ENCODE results near the gene RAD23A.
"Not testable (repeated sequence)": the region's sequence is repeated elsewhere in the genome, so short reads cannot be mapped to it uniquely, and the experiment has no call there.

RAD23A gene
- 64.7 to 208 (median 115) reads per million in 9 experiments for total RNA-seq

GRCh38 chr19:12945479-12946091 lies at the start of gene RAD23A:
RAD23A (plus strand) TSS chr19:12945862; CDS start chr19:12945949, 87 bp downstream.
- Mint-ChIP-seq H3K4me1 (ENCODE audit: low read depth in 2 of 2) (peaks cover 20 to 34% of the 10 kb centered on the region in 2 donors), H3K4me3 (peak within 1 kb of the TSS; percentile 96 to 97)
- peak; percentile 85 for ATAC-seq (replicated peaks)

GRCh38 chr19:12896460-12896859 lies 49.2 kb upstream of the RAD23A start:
- Mint-ChIP-seq H3K36me3 (ENCODE audit: insufficient read depth) (peaks cover 20% of the 10 kb centered on the region), H3K27ac (no peak overlapping the region), H3K9me3 (no peaks in the 10 kb centered on the region), H3K4me1 (ENCODE audit: low read depth in 2 of 2) (peaks cover 8 to 10% of the 10 kb centered on the region in 2 donors), H3K4me3 (no peak overlapping the region), H3K27me3 (no peaks in the 10 kb centered on the region)
- ATAC-seq (replicated peaks): no peak
- no peak for DNase-seq

More at GRCh38 chr19:12945479-12946091, at the start of gene RAD23A:
- Mint-ChIP-seq H3K36me3 (ENCODE audit: insufficient read depth) (peaks cover 83% of the 10 kb centered on the region), H3K27me3 (no peaks in the 10 kb centered on the region), H3K27ac (peak within 1 kb of the TSS; percentile 98), H3K9me3 (no peaks in the 10 kb centered on the region)
- peak; percentile 98 to 99 (median 99) for DNase-seq

GRCh38 chr19:12899891-12900518 lies 45.7 kb upstream of the RAD23A start:
- Mint-ChIP-seq H3K27ac (peak overlapping the region in 1 of 2 donors; percentile 28), H3K4me1 (ENCODE audit: low read depth in 2 of 2) (peaks cover 2 to 3% of the 10 kb centered on the region in 2 donors), H3K27me3 (no peaks in the 10 kb centered on the region), H3K9me3 (no peaks in the 10 kb centered on the region), H3K4me3 (no peak overlapping the region), H3K36me3 (ENCODE audit: insufficient read depth) (peaks cover 17% of the 10 kb centered on the region)
- peak; percentile 29 for ATAC-seq (replicated peaks)
- DNase-seq: no peak

- H3K27ac Mint-ChIP-seq: no peak overlapping the region
- no peak for DNase-seq
- no peak for ATAC-seq (replicated peaks)
- no peaks in the 10 kb centered on the region for H3K9me3 Mint-ChIP-seq
- H3K4me1 Mint-ChIP-seq (ENCODE audit: low read depth in 2 of 2): no peaks in the 10 kb centered on the region
- peaks cover 5% of the 10 kb centered on the region for H3K36me3 Mint-ChIP-seq (ENCODE audit: insufficient read depth)
- H3K27me3 Mint-ChIP-seq: no peaks in the 10 kb centered on the region
- H3K4me3 Mint-ChIP-seq: no peak overlapping the region
Measured at GRCh38 chr19:12907166-12907565, 38.5 kb upstream of the RAD23A start.

- H3K9me3 Mint-ChIP-seq: no peaks in the 10 kb centered on the region
- DNase-seq (no peak), ATAC-seq (replicated peaks) (no peak)
- H3K4me3 Mint-ChIP-seq: no peak overlapping the region
- peaks cover 5% of the 10 kb centered on the region for H3K36me3 Mint-ChIP-seq (ENCODE audit: insufficient read depth)
- peak overlapping the region in 1 of 2 donors; percentile 85 for H3K27ac Mint-ChIP-seq
- no peaks in the 10 kb centered on the region for H3K27me3 Mint-ChIP-seq
- H3K4me1 Mint-ChIP-seq (ENCODE audit: low read depth in 2 of 2): peaks cover 6 to 9% of the 10 kb centered on the region in 2 donors
Measured at GRCh38 chr19:12912571-12912970, 33.1 kb upstream of the RAD23A start.

GRCh38 chr19:12913011-12913561 lies 32.6 kb upstream of the RAD23A start:
- ATAC-seq (replicated peaks) (no peak), DNase-seq (no peak)
- no peaks in the 10 kb centered on the region for H3K27me3 Mint-ChIP-seq
- no peak overlapping the region for H3K4me3 Mint-ChIP-seq
- peak overlapping the region in 1 of 2 donors; percentile 97 for H3K27ac Mint-ChIP-seq
- no peaks in the 10 kb centered on the region for H3K9me3 Mint-ChIP-seq
- peaks cover 6 to 9% of the 10 kb centered on the region in 2 donors for H3K4me1 Mint-ChIP-seq (ENCODE audit: low read depth in 2 of 2)
- H3K36me3 Mint-ChIP-seq (ENCODE audit: insufficient read depth): peaks cover 5% of the 10 kb centered on the region

- peak overlapping the region; percentile 89 to 97 for H3K27ac Mint-ChIP-seq
- ATAC-seq (replicated peaks) (peak; percentile 85), DNase-seq (peak; percentile 18 to 38 (median 26))
- H3K4me1 Mint-ChIP-seq (ENCODE audit: low read depth in 2 of 2): peaks cover 11 to 12% of the 10 kb centered on the region in 2 donors
- H3K4me3 Mint-ChIP-seq: peak overlapping the region; percentile 52 to 69
- H3K27me3 Mint-ChIP-seq: no peaks in the 10 kb centered on the region
- no peaks in the 10 kb centered on the region for H3K9me3 Mint-ChIP-seq
- peaks cover 6% of the 10 kb centered on the region for H3K36me3 Mint-ChIP-seq (ENCODE audit: insufficient read depth)
Measured at GRCh38 chr19:12913851-12914690, 31.6 kb upstream of the RAD23A start.

GRCh38 chr19:12915860-12916259 lies 29.8 kb upstream of the RAD23A start:
- peaks cover 16% of the 10 kb centered on the region for H3K36me3 Mint-ChIP-seq (ENCODE audit: insufficient read depth)
- not testable (repeated sequence) for H3K27ac Mint-ChIP-seq; ATAC-seq (replicated peaks); DNase-seq; H3K4me3 Mint-ChIP-seq; H3K9me3 Mint-ChIP-seq; H3K27me3 Mint-ChIP-seq
- H3K4me1 Mint-ChIP-seq (ENCODE audit: low read depth in 2 of 2): peaks cover 14 to 15% of the 10 kb centered on the region in 2 donors

GRCh38 chr19:12918253-12918652 lies 27.4 kb upstream of the RAD23A start:
- H3K4me1 Mint-ChIP-seq (ENCODE audit: low read depth in 2 of 2): peaks cover 14 to 15% of the 10 kb centered on the region in 2 donors
- H3K9me3 Mint-ChIP-seq: no peaks in the 10 kb centered on the region
- DNase-seq: no peak
- no peak for ATAC-seq (replicated peaks)
- peak overlapping the region; percentile 72 to 73 for H3K4me3 Mint-ChIP-seq
- H3K27ac Mint-ChIP-seq: peak overlapping the region in 1 of 2 donors; percentile 93
- H3K36me3 Mint-ChIP-seq (ENCODE audit: insufficient read depth): peaks cover 23% of the 10 kb centered on the region
- H3K27me3 Mint-ChIP-seq: no peaks in the 10 kb centered on the region

- H3K9me3 Mint-ChIP-seq: no peaks in the 10 kb centered on the region
- H3K36me3 Mint-ChIP-seq (ENCODE audit: insufficient read depth): peaks cover 49% of the 10 kb centered on the region
- no peak for ATAC-seq (replicated peaks)
- DNase-seq: no peak
- H3K4me3 Mint-ChIP-seq: no peak overlapping the region
- peak overlapping the region in 1 of 2 donors; percentile 93 for H3K27ac Mint-ChIP-seq
- H3K27me3 Mint-ChIP-seq: no peaks in the 10 kb centered on the region
- H3K4me1 Mint-ChIP-seq (ENCODE audit: low read depth in 2 of 2): peaks cover 6 to 8% of the 10 kb centered on the region in 2 donors
Measured at GRCh38 chr19:12921047-12921446, 24.6 kb upstream of the RAD23A start.

GRCh38 chr19:12922959-12923358 lies 22.7 kb upstream of the RAD23A start:
- no peaks in the 10 kb centered on the region for H3K9me3 Mint-ChIP-seq
- H3K27me3 Mint-ChIP-seq: no peaks in the 10 kb centered on the region
- peaks cover 6 to 8% of the 10 kb centered on the region in 2 donors for H3K4me1 Mint-ChIP-seq (ENCODE audit: low read depth in 2 of 2)
- H3K36me3 Mint-ChIP-seq (ENCODE audit: insufficient read depth): peaks cover 68% of the 10 kb centered on the region
- peak overlapping the region; percentile 50 to 68 for H3K27ac Mint-ChIP-seq
- no peak for DNase-seq
- H3K4me3 Mint-ChIP-seq: no peak overlapping the region
- no peak for ATAC-seq (replicated peaks)

- Mint-ChIP-seq H3K27ac (no peak overlapping the region), H3K4me3 (no peak overlapping the region), H3K9me3 (no peaks in the 10 kb centered on the region), H3K36me3 (ENCODE audit: insufficient read depth) (peaks cover 69% of the 10 kb centered on the region), H3K4me1 (ENCODE audit: low read depth in 2 of 2) (no peaks in the 10 kb centered on the region), H3K27me3 (no peaks in the 10 kb centered on the region)
- ATAC-seq (replicated peaks): no peak
- no peak for DNase-seq
Measured at GRCh38 chr19:12924621-12925310, 20.9 kb upstream of the RAD23A start.
